PC-9 (cell line): ENCODE measurements around the gene MYPN.

ENCODE experiments used
- CTCF ChIP-seq: fragments of 200-600 bp; sonication (generic); conservative IDR thresholded peaks from 2 replicates; pipeline ENCODE4 v1.6.1; 2017; ENCODE audit warnings: mixed run types, antibody characterized with exemption, mild to moderate bottlenecking, moderate library complexity
- EZH2 ChIP-seq: fragments of 200-600 bp; sonication (generic); IDR thresholded peaks from 2 replicates; pipeline ENCODE4 v1.8.0; 2017; ENCODE audit warnings: antibody characterized with exemption, low read depth

- TF ChIP-seq EZH2 (no peak), CTCF (no peak)
These were observed 8.2 kb upstream of the MYPN start for GRCh38 chr10:68101066-68101465.
